SU-DHL-6 (cell line): Measurements from ENCODE around the gene LYSMD1.

Source experiments
- CTCF ChIP-seq: fragments of 200-600 bp; sonication (generic); IDR thresholded peaks from one replicate; pipeline ENCODE4 v1.5.1; 2017; ENCODE audit warnings: antibody characterized with exemption, mild to moderate bottlenecking, low read length, moderate library complexity; ENCODE audit not compliant: insufficient read depth, poor library complexity, severe bottlenecking
- EZH2phosphoT487 ChIP-seq: fragments of 200-600 bp; sonication (generic), shearing (Covaris generic); conservative IDR thresholded peaks from 2 replicates; pipeline ENCODE4 v1.6.1; 2018; ENCODE audit warnings: mild to moderate bottlenecking, antibody characterized with exemption, low read length, moderate library complexity, mixed read lengths

GRCh38 chr1:151193304-151193703 lies 27.6 kb upstream of the LYSMD1 start:
- TF ChIP-seq CTCF: no peak
- no peak for TF ChIP-seq EZH2phosphoT487
